Liver (tissue), 3 donors: Measurements from ENCODE around the gene CHERP.

Source experiments
- RXRA ChIP-seq, 2 donors: IDR thresholded peaks; 2 replicates each; pipeline ENCODE4 v1.6.1; 2017 to 2018; ENCODE audit warnings: antibody characterized with exemption in 2 of 2, mild to moderate bottlenecking in 1 of 2
- YY1 ChIP-seq: IDR thresholded peaks from 2 replicates; pipeline ENCODE4 v1.6.1; 2016; ENCODE audit warnings: antibody characterized with exemption, mild to moderate bottlenecking
- TF ChIP-seq, protein P1 (sequence below): fragments of 150-350 bp; IDR thresholded peaks from 2 replicates; pipeline ENCODE4 v1.5.1; 2017; ENCODE audit warnings: improper control_type of control experiment, low read depth, low read length; ENCODE audit not compliant: missing input control
- TF ChIP-seq, protein P2 (sequence below): IDR thresholded peaks from 2 replicates; pipeline ENCODE4 v1.6.1; 2016; ENCODE audit warnings: antibody characterized with exemption
- donor health status: healthy.
- donor health status: healthy.

DNA sequence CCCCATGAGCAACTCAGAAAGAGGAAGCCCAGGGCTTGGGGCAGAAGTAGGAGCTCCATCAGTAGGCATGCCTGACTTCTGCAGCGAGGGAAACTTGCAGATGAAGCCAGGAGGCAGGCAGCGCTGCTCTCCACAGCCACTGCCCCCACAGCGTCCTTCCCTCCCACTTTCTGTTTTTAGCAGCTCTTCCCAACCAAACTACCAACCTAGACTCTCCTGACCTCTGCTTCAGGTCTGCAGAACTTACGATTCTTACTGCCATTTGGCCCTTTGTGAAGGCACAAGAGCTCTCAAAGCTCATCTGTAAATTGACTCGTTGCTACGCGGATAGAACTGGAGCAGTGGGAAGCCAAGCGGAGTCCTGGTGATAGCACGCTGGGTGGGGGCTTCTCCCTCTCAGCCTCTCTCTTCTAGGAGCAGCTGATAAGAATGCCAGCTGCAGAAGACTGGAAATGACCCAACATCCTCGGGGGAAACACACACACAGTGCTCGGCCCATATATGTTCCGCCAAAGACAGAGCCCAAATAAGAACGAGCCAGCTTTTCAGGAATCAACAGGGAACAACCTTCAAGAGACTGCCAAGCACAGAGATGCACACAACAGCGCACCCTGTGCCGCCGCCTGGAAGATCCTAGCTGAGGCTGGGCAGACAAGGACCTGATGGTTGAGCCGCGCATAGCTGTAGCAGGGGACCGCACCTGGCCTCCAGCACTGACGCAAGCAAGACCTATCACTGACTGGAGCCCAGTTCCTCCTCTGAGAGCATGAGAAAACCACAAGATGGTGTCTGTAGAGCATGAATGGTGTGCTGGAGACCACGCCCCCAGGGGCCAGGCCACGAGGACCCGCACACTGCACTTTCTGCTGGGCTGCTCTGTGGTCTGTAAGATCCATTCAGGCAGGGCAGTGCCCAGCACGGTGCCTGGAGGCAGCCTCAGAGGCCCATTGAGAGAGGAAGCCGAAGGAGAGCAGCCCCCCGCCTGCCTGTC, 45.9 kb upstream of the CHERP start:
- TF ChIP-seq, protein P1, sequence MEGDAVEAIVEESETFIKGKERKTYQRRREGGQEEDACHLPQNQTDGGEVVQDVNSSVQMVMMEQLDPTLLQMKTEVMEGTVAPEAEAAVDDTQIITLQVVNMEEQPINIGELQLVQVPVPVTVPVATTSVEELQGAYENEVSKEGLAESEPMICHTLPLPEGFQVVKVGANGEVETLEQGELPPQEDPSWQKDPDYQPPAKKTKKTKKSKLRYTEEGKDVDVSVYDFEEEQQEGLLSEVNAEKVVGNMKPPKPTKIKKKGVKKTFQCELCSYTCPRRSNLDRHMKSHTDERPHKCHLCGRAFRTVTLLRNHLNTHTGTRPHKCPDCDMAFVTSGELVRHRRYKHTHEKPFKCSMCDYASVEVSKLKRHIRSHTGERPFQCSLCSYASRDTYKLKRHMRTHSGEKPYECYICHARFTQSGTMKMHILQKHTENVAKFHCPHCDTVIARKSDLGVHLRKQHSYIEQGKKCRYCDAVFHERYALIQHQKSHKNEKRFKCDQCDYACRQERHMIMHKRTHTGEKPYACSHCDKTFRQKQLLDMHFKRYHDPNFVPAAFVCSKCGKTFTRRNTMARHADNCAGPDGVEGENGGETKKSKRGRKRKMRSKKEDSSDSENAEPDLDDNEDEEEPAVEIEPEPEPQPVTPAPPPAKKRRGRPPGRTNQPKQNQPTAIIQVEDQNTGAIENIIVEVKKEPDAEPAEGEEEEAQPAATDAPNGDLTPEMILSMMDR: no peak
- TF ChIP-seq RXRA (IDR thresholded peaks at IDR 0.05): no peak
- TF ChIP-seq, protein P2, sequence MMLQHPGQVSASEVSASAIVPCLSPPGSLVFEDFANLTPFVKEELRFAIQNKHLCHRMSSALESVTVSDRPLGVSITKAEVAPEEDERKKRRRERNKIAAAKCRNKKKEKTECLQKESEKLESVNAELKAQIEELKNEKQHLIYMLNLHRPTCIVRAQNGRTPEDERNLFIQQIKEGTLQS: no peak
- no peak for TF ChIP-seq YY1
